Hepatic stellate cell (primary cell): Measurements from ENCODE around the gene APBB1IP.
"Not testable (repeated sequence)": the region's sequence is repeated elsewhere in the genome, so short reads cannot be mapped to it uniquely, and the experiment has no call there.

ENCODE experiments used
- DNase-seq: peaks from one replicate; pipeline ENCODE4 v3.0.0; 2011; ENCODE audit warnings: low spot score

APBB1IP gene

DNA sequence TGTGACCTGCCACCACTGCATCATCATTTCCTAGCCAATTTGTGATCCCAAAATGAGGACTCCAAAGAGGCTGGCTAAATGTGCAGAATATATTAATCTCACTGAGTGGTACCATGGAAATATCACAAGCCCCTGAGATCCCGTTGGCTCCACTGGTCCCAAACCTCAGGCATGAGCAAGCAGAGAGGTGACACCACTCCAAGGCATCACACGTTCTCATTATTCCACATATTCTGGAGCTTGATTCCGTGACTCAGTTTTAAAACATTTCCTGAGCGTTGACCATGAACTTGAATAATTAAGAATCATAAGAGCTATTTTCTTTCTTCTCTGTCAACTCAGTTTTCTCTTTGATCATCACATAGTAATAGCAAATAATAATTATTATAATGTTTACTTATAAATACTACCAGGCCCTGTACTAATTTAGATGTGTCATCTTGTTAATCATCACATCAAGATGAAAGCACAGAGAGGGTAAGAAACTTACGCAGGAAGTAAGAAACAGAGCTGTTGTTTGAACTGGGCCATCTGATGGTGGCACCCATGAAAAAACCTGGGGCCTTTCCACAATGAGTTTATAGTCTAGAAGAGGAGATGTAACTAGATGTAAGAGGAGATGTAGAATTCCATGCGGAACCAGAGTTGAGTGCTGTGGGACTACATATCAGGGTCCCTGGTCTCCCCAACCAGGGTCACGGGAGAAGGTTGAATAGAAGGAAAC, 3.5 kb downstream of the APBB1IP start:
- DNase-seq: no peak

DNA sequence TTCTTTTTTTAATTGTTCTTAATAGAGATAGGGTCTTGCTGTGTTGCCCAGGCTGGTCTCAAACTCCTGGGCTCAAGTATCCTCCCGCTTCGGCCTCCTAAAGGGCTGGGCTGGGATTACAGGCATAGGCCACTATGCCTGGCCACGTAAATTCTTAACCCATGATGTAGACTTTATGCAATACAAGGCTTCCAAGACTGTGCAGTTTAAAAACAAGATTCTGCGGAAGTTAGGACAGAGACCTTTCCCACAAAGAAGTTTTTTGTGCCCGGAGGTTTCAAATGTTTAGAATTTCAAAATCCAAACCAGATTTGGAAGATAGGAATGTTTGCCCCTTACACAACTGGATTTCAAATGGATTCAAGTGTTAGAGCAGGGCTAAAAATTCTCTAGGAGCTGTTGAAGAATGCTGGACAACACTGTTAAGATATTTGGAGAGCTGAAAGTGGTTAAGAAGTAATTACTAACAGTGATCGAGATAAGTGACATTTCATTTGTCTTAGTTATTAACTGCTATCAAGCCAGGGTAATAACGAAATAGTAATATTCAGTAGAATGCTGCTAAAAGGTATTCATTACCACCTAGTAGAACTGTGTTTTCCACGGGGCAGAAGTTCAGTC, 7.4 kb downstream of the APBB1IP start:
- DNase-seq: no peak

- no peak for DNase-seq
These were observed 8.1 kb downstream of the APBB1IP start for GRCh38 chr10:26446258-26446657.

DNA sequence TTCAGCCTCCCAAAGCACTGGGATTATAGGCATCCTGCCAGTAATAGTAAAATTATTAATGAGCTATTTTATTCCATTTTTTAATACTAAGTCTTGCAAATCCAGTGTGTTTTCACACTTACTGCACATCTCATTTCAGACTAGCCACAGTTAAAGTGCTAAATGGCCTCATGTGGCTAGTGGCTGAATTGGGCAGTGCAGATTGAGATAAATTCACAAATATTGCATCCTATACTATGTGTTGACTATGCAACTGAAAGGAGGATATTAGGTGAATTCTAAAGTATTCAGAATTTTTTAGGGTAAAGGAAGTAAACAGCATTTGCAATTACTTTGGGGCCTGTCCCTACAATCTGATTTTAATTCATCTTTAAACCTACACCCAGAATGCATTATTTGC, 10.2 kb downstream of the APBB1IP start:
- DNase-seq: no peak

GRCh38 chr10:26448706-26449435, 10.7 kb downstream of the APBB1IP start:
- no peak for DNase-seq

GRCh38 chr10:26449726-26450125, 11.6 kb downstream of the APBB1IP start:
- no peak for DNase-seq

- no peak for DNase-seq
These were observed 13.8 kb downstream of the APBB1IP start for GRCh38 chr10:26451903-26452302.

DNA sequence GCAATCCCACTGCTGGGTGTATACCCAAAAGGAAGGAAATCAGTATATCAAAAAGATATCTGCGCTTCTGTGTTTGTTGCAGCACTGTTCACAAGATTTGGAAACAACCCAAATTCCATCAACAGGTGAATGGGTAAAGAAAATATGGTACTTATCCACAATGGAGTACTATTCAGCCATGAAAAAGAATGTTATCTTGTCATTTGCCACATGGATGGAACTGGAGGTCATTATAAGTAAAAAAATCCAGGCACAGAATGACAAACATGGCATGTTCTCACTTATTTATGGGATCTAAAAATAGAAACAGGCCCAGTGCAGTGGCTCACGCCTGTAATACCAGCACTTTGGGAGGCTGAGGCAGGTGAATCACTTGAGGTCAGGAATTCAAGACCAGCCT, 15.7 kb downstream of the APBB1IP start:
- DNase-seq: no peak

- DNase-seq: no peak
These were observed 16.8 kb downstream of the APBB1IP start for GRCh38 chr10:26454891-26455290.

- no peak for DNase-seq
These were observed 17.6 kb downstream of the APBB1IP start for GRCh38 chr10:26455567-26456315.

DNA sequence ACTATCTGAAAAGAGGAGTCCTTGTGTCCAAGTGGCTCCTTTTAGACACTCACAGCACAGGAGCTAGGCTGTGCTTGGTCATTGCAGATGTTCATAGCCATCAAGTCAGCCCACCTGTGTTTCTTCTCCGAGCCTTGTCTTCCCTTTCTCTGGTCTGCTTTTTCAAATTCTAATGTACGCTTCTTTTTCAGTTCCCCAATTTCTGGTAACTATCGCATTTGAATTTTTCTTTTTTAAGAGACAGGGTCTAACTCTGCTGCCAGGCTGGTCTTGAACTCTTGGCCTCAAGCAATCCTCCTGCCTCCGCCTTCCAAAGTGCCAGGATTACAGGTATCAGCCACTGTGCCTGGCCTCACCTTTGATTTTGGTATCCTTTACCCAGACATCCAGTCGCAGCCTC, 18.9 kb downstream of the APBB1IP start:
- no peak for DNase-seq

- no peak for DNase-seq
These were observed 22.6 kb downstream of the APBB1IP start for GRCh38 chr10:26460736-26461135.

GRCh38 chr10:26463986-26464385, 25.8 kb downstream of the APBB1IP start:
- DNase-seq: no peak

- no peak for DNase-seq
These were observed 26.6 kb downstream of the APBB1IP start for GRCh38 chr10:26464632-26465280.

- DNase-seq: not testable (repeated sequence)
These were observed 28.4 kb downstream of the APBB1IP start for GRCh38 chr10:26466531-26466930.

DNA sequence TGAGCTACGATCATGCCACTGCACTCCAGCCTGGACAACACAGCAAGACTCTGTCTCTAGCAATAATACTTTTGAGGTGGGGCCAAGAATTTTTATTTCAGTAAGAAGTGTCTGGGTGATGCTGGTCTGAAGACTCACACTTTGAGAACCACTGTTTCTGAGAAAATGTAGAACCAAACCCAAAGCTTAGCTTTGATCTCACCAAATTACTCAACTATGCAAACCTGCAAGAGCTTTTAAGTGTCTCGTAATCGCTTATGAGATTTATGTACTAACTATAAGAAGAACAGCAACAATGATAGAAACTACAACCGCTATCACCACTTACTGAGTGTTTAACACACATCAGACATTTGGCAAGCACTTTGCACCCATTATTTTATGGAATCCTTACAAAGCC, 29.5 kb downstream of the APBB1IP start:
- DNase-seq: no peak

GRCh38 chr10:26468291-26468690, 30.1 kb downstream of the APBB1IP start:
- DNase-seq: no peak

DNA sequence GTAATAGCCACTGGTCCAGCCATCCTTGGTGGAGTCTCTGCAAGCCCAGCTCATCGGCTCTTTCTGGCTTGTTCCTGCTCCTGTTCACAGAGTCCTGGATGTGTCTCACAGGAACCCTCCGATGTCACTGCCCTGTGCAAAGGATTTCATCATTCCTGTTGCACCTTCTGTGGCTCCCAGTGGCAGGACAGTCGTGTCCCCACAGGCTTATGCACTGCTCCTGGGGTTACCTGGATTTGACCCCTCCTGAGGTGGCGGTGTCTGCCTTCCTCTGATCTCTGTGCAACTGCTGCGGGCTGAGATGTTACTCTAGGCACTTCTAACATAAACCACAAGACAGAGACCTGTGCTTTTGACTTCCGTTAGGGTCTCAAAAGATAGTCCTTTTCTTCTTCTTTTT, 30.6 kb downstream of the APBB1IP start:
- no peak for DNase-seq

DNA sequence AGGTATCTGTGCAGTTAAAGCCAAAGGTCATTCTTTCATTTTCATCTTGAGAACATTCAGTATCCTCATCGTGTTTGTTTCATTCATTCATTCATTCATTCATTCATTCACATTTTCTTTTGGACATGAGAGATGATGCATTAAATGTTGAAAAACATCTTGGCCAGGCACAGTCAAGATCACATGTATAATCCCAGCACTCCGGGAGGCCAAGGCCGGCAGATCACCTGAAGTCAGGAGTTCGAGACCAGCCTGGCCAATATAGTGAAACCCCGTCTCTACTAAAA, 34.3 kb downstream of the APBB1IP start:
- DNase-seq: no peak

DNA sequence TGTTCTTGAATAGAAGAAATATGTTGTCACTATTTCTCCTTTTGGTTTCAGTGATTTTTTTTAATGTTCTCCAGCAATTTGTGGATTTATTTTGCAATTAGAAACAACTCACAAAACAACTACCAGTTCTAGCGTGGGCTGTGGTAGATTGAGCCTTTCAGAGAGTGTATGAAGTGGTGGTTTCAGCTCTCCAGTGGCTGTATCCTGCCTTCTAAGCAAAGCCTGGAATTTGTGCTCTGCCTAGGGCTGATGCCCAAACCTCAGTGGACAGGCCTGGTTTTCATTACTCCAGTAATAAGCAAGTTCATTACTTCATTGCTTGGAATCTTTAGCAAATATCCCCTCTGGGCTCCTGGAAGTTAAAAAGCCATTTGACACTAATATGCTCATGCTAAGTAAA, 35.9 kb downstream of the APBB1IP start:
- no peak for DNase-seq

DNA sequence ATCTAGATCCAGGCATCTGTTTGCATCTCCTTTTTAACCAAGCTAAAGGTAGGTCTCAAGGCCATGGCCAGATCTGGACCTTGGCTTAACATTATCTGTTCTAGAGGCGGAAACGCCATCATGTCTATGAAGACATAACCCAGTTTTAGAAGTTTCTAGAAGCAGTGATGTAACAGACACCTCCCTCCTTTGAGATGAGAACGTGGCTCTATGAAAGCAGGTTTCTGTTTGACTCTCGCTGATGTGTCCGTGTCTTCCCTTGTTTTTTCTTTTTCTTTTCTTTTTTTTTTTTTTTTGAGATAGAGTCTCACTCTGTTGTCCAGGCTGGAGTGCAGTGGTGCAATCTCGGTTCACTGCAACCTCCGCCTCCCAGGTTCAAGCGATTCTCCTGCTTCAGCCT, 36.7 kb downstream of the APBB1IP start:
- DNase-seq: not testable (repeated sequence)

DNA sequence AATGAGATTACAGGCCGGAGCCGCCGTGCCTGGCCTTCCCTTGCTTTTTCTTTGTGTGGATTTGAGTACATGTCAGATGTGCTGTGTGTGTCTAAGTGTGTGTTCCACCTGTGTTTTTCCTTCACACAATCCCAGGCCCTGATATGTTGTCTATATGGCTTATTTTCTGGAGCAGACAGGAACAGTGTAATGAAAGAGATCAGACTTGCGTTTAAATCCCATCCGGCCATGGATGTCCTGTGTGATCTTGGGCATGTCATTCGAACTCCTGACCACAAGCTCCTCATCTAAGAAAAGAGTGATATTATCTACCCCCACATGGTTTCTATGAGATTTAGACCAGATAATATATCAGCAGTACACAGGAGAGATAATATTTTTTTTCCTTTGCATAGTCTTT, 37.2 kb downstream of the APBB1IP start:
- DNase-seq: no peak
